Adipocyte (in vitro differentiated cells): ENCODE data around the gene ROR1.
A peak's percentile ranks its signal among the peaks of the same experiment; 100 is the strongest.

Experiments
- DNase-seq: peaks from one replicate; pipeline ENCODE4 v3.0.0-alpha.2; 2015; ENCODE audit warnings: low read depth
- H3K27me3 ChIP-seq: replicated peaks from 2 replicates; pipeline ENCODE4 v1.7.0; 2013; ENCODE audit warnings: mild to moderate bottlenecking, low read length, moderate library complexity; ENCODE audit not compliant: control insufficient read depth, insufficient read depth
- H3K36me3 ChIP-seq: 2 replicates; pipeline ENCODE4 v1.7.0; 2013; ENCODE audit warnings: low read length, mild to moderate bottlenecking, moderate library complexity; ENCODE audit not compliant: control insufficient read depth, insufficient read depth, severe bottlenecking
- H3K4me1 ChIP-seq: 2 replicates; pipeline ENCODE4 v1.7.0; 2013; ENCODE audit warnings: mild to moderate bottlenecking, low read length, moderate library complexity; ENCODE audit not compliant: control insufficient read depth, insufficient read depth
- H3K4me3 ChIP-seq: 2 replicates; pipeline ENCODE4 v1.7.0; 2013; ENCODE audit warnings: mild to moderate bottlenecking, low read length, moderate library complexity
- H3K9ac ChIP-seq: 2 replicates; pipeline ENCODE4 v1.7.0; 2013; ENCODE audit warnings: mild to moderate bottlenecking, low read length, moderate library complexity
- H3K9me3 ChIP-seq: 2 replicates; pipeline ENCODE4 v1.7.0; 2013; ENCODE audit warnings: mild to moderate bottlenecking, low read length, moderate library complexity; ENCODE audit not compliant: control insufficient read depth

Gene ROR1

DNA sequence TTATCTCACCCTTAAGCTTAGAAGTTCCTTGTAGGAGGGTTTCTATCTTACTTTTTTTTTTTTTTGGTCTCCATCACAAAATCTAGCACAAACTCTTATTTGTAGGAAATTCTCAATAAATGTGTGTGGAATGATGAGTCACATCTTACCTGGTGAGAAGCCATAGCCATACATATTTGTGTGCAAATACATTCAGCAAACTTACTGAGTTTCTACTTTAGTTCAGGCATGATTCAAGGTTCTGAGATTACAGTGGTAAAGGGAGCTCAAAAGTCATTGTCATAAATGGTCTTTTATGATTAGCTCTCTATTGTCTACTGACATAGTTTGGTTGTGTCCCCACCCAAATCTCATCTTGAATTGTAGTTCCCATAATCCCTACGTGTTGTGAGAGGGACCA lies 236.5 kb downstream of the ROR1 start:
- Histone ChIP-seq H3K4me1 (peaks cover 20% of the 10 kb centered on the region), H3K9me3 (no peaks in the 10 kb centered on the region), H3K4me3 (no peak overlapping the region), H3K9ac (no peak overlapping the region), H3K36me3 (peaks cover 30% of the 10 kb centered on the region), H3K27me3 (no peaks in the 10 kb centered on the region)
- DNase-seq: no peak

DNA sequence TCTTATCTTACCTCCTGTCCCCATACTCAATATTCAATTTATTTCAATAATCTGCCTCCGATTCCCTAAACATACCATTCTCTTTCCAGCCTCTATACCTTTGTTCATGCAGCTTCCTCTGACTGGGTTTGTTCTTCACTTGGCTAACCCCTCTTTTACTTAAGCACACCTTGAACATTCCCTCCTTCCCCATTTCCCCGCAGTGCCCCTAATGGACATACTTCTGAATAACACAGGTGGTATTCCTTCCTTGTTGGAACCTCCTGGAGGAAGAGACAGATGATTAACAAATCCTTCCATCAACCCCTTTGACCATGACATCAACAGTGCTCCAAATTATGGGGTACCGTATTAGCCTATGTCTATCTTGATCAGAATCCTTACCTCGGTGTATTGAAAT lies 239.6 kb downstream of the ROR1 start:
- no peak for DNase-seq
- no peak overlapping the region for H3K9ac ChIP-seq
- no peak overlapping the region for H3K4me3 ChIP-seq
- no peaks in the 10 kb centered on the region for H3K4me1 ChIP-seq
- H3K9me3 ChIP-seq: no peaks in the 10 kb centered on the region
- H3K36me3 ChIP-seq: peaks cover 43% of the 10 kb centered on the region
- H3K27me3 ChIP-seq: no peaks in the 10 kb centered on the region

DNA sequence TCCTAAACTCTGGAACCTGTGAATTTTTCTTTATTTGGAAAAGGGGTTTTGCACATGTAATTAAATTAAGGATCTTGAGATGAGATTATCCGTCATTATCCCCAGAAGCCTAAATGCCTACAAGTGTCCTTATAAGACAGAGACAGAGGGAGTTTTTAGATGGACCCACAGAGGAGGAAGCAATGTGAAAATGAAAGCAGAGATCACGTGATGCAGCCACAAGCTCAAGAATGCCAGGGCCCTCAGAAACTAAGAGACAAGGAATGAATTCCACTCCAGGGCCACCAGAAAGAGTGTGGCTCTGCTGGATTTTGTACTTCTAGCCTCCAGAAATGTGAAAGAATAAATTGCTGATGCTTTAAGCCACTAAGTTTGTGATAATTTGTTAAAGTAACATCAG lies 246.0 kb downstream of the ROR1 start:
- Histone ChIP-seq H3K9me3 (no peaks in the 10 kb centered on the region), H3K4me1 (peaks cover 20% of the 10 kb centered on the region), H3K27me3 (no peaks in the 10 kb centered on the region), H3K36me3 (peaks cover 18% of the 10 kb centered on the region), H3K4me3 (peak overlapping the region; percentile 64), H3K9ac (peak overlapping the region; percentile 63)
- peak; percentile 77 for DNase-seq

DNA sequence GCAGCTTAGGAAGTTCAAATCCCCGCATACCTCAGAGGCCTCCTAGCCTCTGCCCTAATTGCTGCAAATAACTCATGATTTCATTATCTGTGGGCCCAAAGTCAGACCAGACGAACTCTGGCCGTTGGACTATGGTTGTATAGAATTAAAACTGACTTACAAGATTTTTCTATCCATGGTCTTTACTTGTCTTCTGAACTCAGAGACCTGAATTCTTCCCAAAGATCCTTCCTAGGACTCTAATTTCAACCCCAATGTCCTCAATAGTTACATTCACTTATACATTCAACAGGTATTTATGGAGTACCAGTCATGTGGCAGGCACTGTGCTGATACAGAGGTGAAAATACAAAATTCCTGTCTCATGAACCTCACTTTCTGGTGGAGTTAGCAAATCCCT lies 247.2 kb downstream of the ROR1 start:
- Histone ChIP-seq H3K27me3 (no peaks in the 10 kb centered on the region), H3K9me3 (no peaks in the 10 kb centered on the region), H3K9ac (no peak overlapping the region), H3K4me1 (peaks cover 20% of the 10 kb centered on the region), H3K36me3 (peaks cover 6% of the 10 kb centered on the region), H3K4me3 (no peak overlapping the region)
- DNase-seq: no peak

DNA sequence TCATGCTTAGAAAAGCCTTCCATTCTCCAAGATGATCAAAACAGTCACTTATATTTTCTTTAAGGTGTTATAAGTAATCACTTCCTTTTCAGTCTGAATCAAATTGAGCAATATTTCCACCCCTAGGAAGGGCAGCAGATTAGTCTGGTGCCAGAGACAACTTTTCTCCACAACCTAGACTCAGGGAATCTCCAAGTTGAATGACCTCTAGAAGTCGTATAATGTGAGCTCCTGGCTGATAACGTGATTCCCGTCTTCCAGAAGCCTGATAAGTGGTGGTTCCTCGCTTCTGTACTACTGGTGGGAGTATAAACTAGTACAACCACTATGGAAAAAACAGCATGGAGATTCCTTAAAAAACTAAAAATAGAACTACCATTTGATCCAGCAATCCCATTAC lies 251.2 kb downstream of the ROR1 start:
- peaks cover 3% of the 10 kb centered on the region for H3K36me3 ChIP-seq
- H3K4me1 ChIP-seq: peaks cover 14% of the 10 kb centered on the region
- DNase-seq: no peak
- no peak overlapping the region for H3K4me3 ChIP-seq
- H3K9ac ChIP-seq: no peak overlapping the region
- no peaks in the 10 kb centered on the region for H3K9me3 ChIP-seq
- H3K27me3 ChIP-seq: no peaks in the 10 kb centered on the region

DNA sequence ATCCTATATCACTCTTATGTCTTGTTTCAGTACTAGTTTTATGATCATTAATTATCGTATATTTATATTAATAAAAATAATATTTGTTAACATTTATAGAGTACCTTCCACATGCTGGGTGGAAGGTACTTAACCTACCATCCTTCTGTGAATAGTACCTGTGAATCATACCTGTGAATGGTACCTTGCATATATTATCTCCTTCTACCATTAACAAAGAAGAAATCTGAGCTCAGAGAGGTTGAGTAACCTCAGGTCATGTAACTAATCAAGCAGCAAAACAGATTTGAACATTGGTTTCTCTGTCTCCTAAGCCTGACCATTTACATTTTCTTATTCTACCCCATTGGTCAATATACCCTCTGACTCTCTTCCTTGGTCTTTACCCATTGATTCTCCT lies 255.2 kb downstream of the ROR1 start:
- Histone ChIP-seq H3K9me3 (no peaks in the 10 kb centered on the region), H3K9ac (no peak overlapping the region), H3K36me3 (peaks cover 3% of the 10 kb centered on the region), H3K4me1 (peaks cover 17% of the 10 kb centered on the region), H3K27me3 (no peaks in the 10 kb centered on the region), H3K4me3 (no peak overlapping the region)
- DNase-seq: no peak

DNA sequence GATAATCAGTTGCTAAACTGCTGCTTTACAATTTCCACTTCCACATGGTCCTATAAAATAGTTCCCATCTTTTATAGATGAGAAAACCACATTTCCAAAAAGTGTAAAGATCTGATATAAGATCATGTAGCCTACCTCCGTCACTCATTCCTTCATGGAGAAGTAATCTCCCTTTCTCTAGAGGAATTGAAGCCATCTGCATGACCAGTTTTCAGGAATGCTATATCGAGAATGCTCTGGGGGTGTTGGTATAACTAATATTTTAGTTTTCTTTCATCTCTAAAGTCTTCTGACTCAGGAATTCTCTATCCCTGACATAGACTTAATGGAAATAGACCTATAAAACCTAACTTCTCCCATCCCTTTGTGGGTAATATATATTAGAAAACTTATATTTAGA lies 256.6 kb downstream of the ROR1 start:
- Histone ChIP-seq H3K36me3 (peaks cover 3% of the 10 kb centered on the region), H3K27me3 (no peaks in the 10 kb centered on the region), H3K4me3 (no peak overlapping the region), H3K9ac (no peak overlapping the region), H3K4me1 (peaks cover 22% of the 10 kb centered on the region), H3K9me3 (no peaks in the 10 kb centered on the region)
- no peak for DNase-seq

DNA sequence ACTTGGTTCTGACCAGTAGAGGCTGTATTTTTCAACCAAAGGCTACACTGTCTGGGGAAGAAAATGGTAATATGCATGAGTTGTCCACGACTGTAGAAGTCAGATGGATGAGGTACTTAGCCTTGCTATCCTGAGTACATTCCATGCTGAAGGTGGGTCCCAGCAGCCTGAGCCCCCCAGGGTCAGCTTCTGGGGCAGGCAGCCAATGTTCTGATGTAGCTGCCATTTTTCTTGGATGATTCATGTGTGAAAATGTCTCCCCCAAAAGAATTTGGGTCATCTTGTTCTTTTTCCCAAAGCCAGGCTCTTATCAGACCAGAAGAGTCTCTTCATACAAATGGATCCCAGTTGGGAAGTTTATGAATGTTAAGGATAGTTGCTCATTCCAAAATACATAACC lies 257.4 kb downstream of the ROR1 start:
- no peaks in the 10 kb centered on the region for H3K27me3 ChIP-seq
- H3K4me3 ChIP-seq: no peak overlapping the region
- peaks cover 1% of the 10 kb centered on the region for H3K9me3 ChIP-seq
- no peak overlapping the region for H3K9ac ChIP-seq
- no peak for DNase-seq
- H3K36me3 ChIP-seq: peaks cover 3% of the 10 kb centered on the region
- peaks cover 22% of the 10 kb centered on the region for H3K4me1 ChIP-seq

DNA sequence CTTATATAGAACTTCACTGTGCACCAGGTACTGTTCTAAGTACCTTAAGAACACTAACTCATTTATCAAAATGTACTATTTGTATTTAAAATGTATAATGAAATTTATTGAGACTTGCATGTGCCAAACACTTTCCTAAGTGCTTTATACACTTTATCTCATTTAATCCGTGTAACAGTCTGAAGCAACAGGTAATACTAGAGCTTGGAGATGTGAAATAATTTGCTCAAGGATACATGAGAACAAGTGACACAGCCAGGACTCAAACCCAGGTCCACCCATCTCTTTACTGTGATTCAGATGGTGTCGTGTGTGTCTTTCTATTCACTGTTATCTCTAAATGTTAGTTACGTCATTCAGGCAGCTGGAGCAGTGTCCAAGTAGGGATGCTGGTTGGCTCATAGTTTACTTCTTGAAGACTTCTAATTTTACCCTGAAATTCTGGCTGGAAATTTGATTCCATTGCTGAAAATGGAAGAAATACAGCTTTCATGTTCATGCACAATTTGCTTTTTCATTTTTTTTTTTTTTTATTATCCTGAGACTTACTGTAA lies 259.9 kb downstream of the ROR1 start:
- H3K9me3 ChIP-seq: peaks cover 4% of the 10 kb centered on the region
- no peaks in the 10 kb centered on the region for H3K27me3 ChIP-seq
- H3K4me1 ChIP-seq: peaks cover 39% of the 10 kb centered on the region
- H3K36me3 ChIP-seq: no peaks in the 10 kb centered on the region
- no peak overlapping the region for H3K9ac ChIP-seq
- DNase-seq: peak; percentile 62
- H3K4me3 ChIP-seq: no peak overlapping the region

DNA sequence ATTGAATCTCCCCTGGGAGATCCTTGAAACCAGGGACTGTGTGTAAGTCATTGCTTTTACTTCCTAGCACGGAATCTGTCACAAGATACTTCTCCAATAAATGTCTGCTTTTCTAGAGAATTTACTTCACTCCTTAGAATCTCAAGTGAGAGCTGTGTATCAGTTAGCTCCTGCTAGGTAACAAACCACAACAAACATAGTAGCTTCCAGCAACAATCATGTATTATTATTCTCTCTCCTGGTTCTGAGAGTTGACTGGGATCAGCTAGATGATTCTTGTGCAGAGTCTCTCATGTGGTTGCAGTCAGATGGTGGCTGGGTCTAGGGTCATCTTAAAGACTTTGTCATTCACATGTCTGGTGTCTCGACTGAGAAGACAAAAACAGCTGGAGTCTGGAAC lies 262.7 kb downstream of the ROR1 start:
- no peak overlapping the region for H3K9ac ChIP-seq
- DNase-seq: no peak
- H3K4me3 ChIP-seq: no peak overlapping the region
- H3K9me3 ChIP-seq: peaks cover 4% of the 10 kb centered on the region
- H3K27me3 ChIP-seq: no peaks in the 10 kb centered on the region
- H3K36me3 ChIP-seq: no peaks in the 10 kb centered on the region
- H3K4me1 ChIP-seq: peaks cover 61% of the 10 kb centered on the region

DNA sequence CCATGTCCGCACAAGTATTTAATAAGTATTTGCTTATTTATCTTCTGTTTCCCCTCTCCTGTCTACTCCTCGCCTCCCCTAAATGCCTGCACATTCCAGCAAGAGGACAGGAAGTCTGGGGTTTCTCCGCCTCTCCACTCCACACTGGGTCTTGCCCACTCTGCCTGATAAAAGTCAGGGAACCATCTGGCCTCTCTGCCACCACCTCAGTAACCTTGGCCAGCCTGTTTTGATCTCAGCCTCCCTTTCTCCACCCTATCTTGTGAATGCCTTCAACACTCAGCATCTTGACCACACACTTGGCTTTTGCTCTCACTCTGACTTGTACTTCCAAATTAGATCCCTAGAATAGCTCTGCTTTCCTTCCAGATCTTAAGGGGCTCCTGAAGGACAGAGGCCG lies 264.3 kb downstream of the ROR1 start:
- Histone ChIP-seq H3K9ac (peak overlapping the region; percentile 84), H3K4me3 (no peak overlapping the region), H3K9me3 (peaks cover 4% of the 10 kb centered on the region), H3K4me1 (peaks cover 68% of the 10 kb centered on the region), H3K27me3 (no peaks in the 10 kb centered on the region), H3K36me3 (no peaks in the 10 kb centered on the region)
- peak; percentile 21 for DNase-seq

DNA sequence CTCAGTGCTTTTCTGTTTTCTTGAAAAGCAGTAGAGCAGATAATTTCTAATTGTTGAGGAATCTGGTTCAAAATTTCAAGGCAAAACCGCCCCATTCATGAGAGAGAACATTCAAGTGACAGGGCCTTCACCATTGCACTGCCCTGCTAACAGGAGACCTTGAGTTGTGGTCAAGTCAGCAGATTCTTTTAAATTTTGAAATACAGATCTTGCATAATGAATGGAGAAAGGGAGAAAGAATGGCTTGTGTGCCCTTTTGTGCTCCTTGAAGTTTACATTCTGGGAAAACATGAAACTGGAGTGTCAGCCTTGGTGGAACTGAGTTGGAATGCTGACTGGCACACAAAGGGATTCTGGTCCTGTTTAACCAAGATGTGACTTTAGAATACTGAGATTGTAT lies 265.1 kb downstream of the ROR1 start:
- no peaks in the 10 kb centered on the region for H3K27me3 ChIP-seq
- H3K4me3 ChIP-seq: no peak overlapping the region
- H3K4me1 ChIP-seq: peaks cover 73% of the 10 kb centered on the region
- no peaks in the 10 kb centered on the region for H3K36me3 ChIP-seq
- peak overlapping the region; percentile 84 for H3K9ac ChIP-seq
- peaks cover 4% of the 10 kb centered on the region for H3K9me3 ChIP-seq
- DNase-seq: peak; percentile 86
